Adrenal gland (tissue), 5 donors: ENCODE data around the gene ABCA1.

Experiments
- POLR2A ChIP-seq, 2 donors: fragments of 450-650 bp; IDR thresholded peaks; one replicate each; pipeline ENCODE4 v1.6.1; 2017; ENCODE audit warnings: antibody characterized with exemption in 2 of 2, mild to moderate bottlenecking in 2 of 2, moderate library complexity in 1 of 2
- TF ChIP-seq, protein P1 (sequence below), 6 experiments: fragments of 450-650 bp in 4 of 6; fragments of 200-600 bp in 2 of 6; sonication (generic) in 1 of 6; IDR thresholded peaks; 1 replicate in 5 of 6; 2 replicates in 1 of 6; pipeline versions ENCODE4 v1.5.1 to v1.8.0; 2016 to 2021; ENCODE audit warnings: antibody characterized with exemption in 6 of 6, mild to moderate bottlenecking in 2 of 6, moderate library complexity in 1 of 6
- donor health status: DM: no; HTN: no; CAD: no.

- TF ChIP-seq, protein P1, sequence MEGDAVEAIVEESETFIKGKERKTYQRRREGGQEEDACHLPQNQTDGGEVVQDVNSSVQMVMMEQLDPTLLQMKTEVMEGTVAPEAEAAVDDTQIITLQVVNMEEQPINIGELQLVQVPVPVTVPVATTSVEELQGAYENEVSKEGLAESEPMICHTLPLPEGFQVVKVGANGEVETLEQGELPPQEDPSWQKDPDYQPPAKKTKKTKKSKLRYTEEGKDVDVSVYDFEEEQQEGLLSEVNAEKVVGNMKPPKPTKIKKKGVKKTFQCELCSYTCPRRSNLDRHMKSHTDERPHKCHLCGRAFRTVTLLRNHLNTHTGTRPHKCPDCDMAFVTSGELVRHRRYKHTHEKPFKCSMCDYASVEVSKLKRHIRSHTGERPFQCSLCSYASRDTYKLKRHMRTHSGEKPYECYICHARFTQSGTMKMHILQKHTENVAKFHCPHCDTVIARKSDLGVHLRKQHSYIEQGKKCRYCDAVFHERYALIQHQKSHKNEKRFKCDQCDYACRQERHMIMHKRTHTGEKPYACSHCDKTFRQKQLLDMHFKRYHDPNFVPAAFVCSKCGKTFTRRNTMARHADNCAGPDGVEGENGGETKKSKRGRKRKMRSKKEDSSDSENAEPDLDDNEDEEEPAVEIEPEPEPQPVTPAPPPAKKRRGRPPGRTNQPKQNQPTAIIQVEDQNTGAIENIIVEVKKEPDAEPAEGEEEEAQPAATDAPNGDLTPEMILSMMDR (IDR thresholded peaks at IDR 0.05): no peak
- no peak for TF ChIP-seq POLR2A (IDR thresholded peaks at IDR 0.05)
Measured at GRCh38 chr9:104885818-104886709, 41.9 kb downstream of the ABCA1 start.
